ENCODE data around the gene ACTR3C. TPM values are rescaled to one million over a fixed set of nuclear protein-coding genes. Genes with fewer than 3 reads are reported as not detected.

ACTR3C gene
- total and polyA plus RNA-seq, 2 experiments from 2014 or later, result 1.5 to 2.4 TPM

GRCh38 chr7:150369748-150370501, 46.6 kb upstream of the ACTR3C start:
- H3K27ac ChIP-seq, result peak overlapping the region; percentile 100
- no peaks in the 10 kb centered on the region for H3K27me3 ChIP-seq
- no peak for DNase-seq (ENCODE audit: low read depth in 1 of 2, low spot score in 1 of 2)
- H3K36me3 ChIP-seq, result peaks cover 16% of the 10 kb centered on the region
- H3K9me3 ChIP-seq (ENCODE audit: low read depth), result no peaks in the 10 kb centered on the region
- TF ChIP-seq CTCF (IDR thresholded peaks at IDR 0.05; ENCODE audit: low read depth, low read length), result no peak
- H3K4me3 ChIP-seq, result peak overlapping the region; percentile 64
- H3K4me1 ChIP-seq (ENCODE audit: low read depth), result peaks cover 41% of the 10 kb centered on the region

GRCh38 chr7:150368884-150369747, 45.8 kb upstream of the ACTR3C start:
- TF ChIP-seq CTCF (IDR thresholded peaks at IDR 0.05; ENCODE audit: low read depth, low read length), result no peak
- Histone ChIP-seq H3K27ac (peak overlapping the region; percentile 100), H3K4me3 (peak overlapping the region; percentile 64), H3K36me3 (peaks cover 14% of the 10 kb centered on the region), H3K4me1 (ENCODE audit: low read depth) (peaks cover 37% of the 10 kb centered on the region), H3K27me3 (no peaks in the 10 kb centered on the region), H3K9me3 (ENCODE audit: low read depth) (no peaks in the 10 kb centered on the region)
- DNase-seq (ENCODE audit: low read depth in 1 of 2, low spot score in 1 of 2), result peak; percentile 75 to 90

- H3K9me3 ChIP-seq (ENCODE audit: low read depth), result no peaks in the 10 kb centered on the region
- H3K36me3 ChIP-seq, result peaks cover 14% of the 10 kb centered on the region
These were observed 44.9 kb upstream of the ACTR3C start, which contains the start of gene REPIN1 for GRCh38 chr7:150368096-150368883. REPIN1 (plus strand) TSS chr7:150368822; CDS start chr7:150369712, 890 bp downstream.

GRCh38 chr7:150367677-150368095, 44.3 kb upstream of the ACTR3C start:
- no peaks in the 10 kb centered on the region for H3K27me3 ChIP-seq
- H3K9me3 ChIP-seq (ENCODE audit: low read depth), result no peaks in the 10 kb centered on the region
- peak overlapping the region; percentile 64 for H3K4me3 ChIP-seq
- H3K36me3 ChIP-seq, result peaks cover 12% of the 10 kb centered on the region
- peak overlapping the region; percentile 100 for H3K27ac ChIP-seq
- no peak for TF ChIP-seq CTCF (IDR thresholded peaks at IDR 0.05; ENCODE audit: low read depth, low read length)
- peaks cover 37% of the 10 kb centered on the region for H3K4me1 ChIP-seq (ENCODE audit: low read depth)
- peak in 1 of 2 donors; percentile 29 for DNase-seq (ENCODE audit: low read depth in 1 of 2, low spot score in 1 of 2)

More at GRCh38 chr7:150368096-150368883, 44.9 kb upstream of the ACTR3C start, which contains the start of gene REPIN1:
- TF ChIP-seq CTCF (IDR thresholded peaks at IDR 0.05; ENCODE audit: low read depth, low read length), result no peak
- H3K4me3 ChIP-seq, result peak within 1 kb of the TSS; percentile 64
- DNase-seq (ENCODE audit: low read depth in 1 of 2, low spot score in 1 of 2), result peak; percentile 89 to 94
- H3K27me3 ChIP-seq, result no peaks in the 10 kb centered on the region
- peaks cover 37% of the 10 kb centered on the region for H3K4me1 ChIP-seq (ENCODE audit: low read depth)
- peak within 1 kb of the TSS; percentile 100 for H3K27ac ChIP-seq

Data from cardiac muscle cell (in vitro differentiated cells and primary cell).